IMR-90 (cell line): ENCODE results near the gene DPP6.

Experiments
- CEBPB ChIP-seq: IDR thresholded peaks from 2 replicates; pipeline ENCODE4 v1.6.1; 2012; ENCODE audit warnings: low read depth, low read length, improper control_type of control experiment
- MAZ ChIP-seq: IDR thresholded peaks from 2 replicates; pipeline ENCODE4 v1.6.1; 2012; ENCODE audit warnings: low read depth, mild to moderate bottlenecking, low read length, improper control_type of control experiment, moderate library complexity, borderline replicate concordance
- POLR2A ChIP-seq: IDR thresholded peaks from 2 replicates; pipeline ENCODE4 v1.6.1; 2012; ENCODE audit warnings: mild to moderate bottlenecking, low read depth, low read length
- RAD21 ChIP-seq: IDR thresholded peaks from 2 replicates; pipeline ENCODE4 v1.6.1; 2012; ENCODE audit warnings: low read length, improper control_type of control experiment
- RCOR1 ChIP-seq: IDR thresholded peaks from 2 replicates; pipeline ENCODE4 v1.6.1; 2012; ENCODE audit warnings: mild to moderate bottlenecking, low read length, improper control_type of control experiment; ENCODE audit not compliant: insufficient replicate concordance
- RFX5 ChIP-seq: IDR thresholded peaks from 2 replicates; pipeline ENCODE4 v1.8.0; 2012; ENCODE audit warnings: low read depth, mild to moderate bottlenecking, low read length, moderate library complexity
- SMC3 ChIP-seq: fragments of 150-350 bp; IDR thresholded peaks from 2 replicates; pipeline ENCODE4 v1.6.1; 2016; ENCODE audit warnings: low read depth, mild to moderate bottlenecking, antibody characterized with exemption, low read length, moderate library complexity
- USF2 ChIP-seq: fragments of 150-350 bp; IDR thresholded peaks from 2 replicates; pipeline ENCODE4 v1.6.1; 2017; ENCODE audit warnings: mild to moderate bottlenecking, antibody characterized with exemption, low read length, low read depth
- TF ChIP-seq, protein P1 (sequence below): conservative IDR thresholded peaks from 2 replicates; pipeline ENCODE4 v1.5.1; 2012; ENCODE audit warnings: mild to moderate bottlenecking, low read depth, low read length, improper control_type of control experiment
- TF ChIP-seq, protein P2 (sequence below): fragments of 150-350 bp; IDR thresholded peaks from 2 replicates; pipeline ENCODE4 v1.6.1; 2016; ENCODE audit warnings: low read depth, mild to moderate bottlenecking, low read length, moderate library complexity, borderline replicate concordance

DNA sequence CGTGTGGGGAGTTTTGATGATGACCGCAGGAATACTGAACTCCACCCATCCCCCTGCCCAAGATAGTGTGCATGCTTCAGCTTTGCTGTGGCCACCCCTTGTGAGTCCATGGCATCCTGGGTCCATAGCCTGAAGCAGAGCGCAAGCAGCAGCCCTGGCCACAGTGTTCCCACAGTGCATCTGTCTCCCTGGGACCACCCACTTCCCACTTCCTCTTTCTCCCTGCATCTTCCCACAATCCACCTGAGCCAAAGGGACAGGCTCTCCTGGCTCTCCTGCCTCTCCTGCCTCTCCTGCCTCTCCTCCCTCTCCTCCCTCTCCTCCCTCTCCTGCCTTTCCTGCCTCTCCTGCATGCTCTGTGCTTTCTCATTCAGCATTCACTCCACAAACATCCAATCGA, 800.0 kb downstream of the DPP6 start:
- TF ChIP-seq, protein P1, sequence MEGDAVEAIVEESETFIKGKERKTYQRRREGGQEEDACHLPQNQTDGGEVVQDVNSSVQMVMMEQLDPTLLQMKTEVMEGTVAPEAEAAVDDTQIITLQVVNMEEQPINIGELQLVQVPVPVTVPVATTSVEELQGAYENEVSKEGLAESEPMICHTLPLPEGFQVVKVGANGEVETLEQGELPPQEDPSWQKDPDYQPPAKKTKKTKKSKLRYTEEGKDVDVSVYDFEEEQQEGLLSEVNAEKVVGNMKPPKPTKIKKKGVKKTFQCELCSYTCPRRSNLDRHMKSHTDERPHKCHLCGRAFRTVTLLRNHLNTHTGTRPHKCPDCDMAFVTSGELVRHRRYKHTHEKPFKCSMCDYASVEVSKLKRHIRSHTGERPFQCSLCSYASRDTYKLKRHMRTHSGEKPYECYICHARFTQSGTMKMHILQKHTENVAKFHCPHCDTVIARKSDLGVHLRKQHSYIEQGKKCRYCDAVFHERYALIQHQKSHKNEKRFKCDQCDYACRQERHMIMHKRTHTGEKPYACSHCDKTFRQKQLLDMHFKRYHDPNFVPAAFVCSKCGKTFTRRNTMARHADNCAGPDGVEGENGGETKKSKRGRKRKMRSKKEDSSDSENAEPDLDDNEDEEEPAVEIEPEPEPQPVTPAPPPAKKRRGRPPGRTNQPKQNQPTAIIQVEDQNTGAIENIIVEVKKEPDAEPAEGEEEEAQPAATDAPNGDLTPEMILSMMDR = no peak
- no peak for TF ChIP-seq POLR2A
- TF ChIP-seq RCOR1 = no peak
- TF ChIP-seq RAD21 = no peak
- no peak for TF ChIP-seq RFX5
- TF ChIP-seq CEBPB = no peak
- TF ChIP-seq, protein P2, sequence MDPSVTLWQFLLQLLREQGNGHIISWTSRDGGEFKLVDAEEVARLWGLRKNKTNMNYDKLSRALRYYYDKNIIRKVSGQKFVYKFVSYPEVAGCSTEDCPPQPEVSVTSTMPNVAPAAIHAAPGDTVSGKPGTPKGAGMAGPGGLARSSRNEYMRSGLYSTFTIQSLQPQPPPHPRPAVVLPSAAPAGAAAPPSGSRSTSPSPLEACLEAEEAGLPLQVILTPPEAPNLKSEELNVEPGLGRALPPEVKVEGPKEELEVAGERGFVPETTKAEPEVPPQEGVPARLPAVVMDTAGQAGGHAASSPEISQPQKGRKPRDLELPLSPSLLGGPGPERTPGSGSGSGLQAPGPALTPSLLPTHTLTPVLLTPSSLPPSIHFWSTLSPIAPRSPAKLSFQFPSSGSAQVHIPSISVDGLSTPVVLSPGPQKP = no peak
- no peak for TF ChIP-seq MAZ
- TF ChIP-seq SMC3 = no peak
- TF ChIP-seq USF2 = no peak
